ENCODE data around the gene FAU. TPM values are rescaled to one million over a fixed set of nuclear protein-coding genes. Genes with fewer than 3 reads are reported as not detected.
"Not testable (repeated sequence)": the region's sequence is repeated elsewhere in the genome, so short reads cannot be mapped to it uniquely, and the experiment has no call there.

The FAU gene
- total and polyA plus RNA-seq, 2 experiments from 2014 or later: 546 to 1,183 TPM

DNA sequence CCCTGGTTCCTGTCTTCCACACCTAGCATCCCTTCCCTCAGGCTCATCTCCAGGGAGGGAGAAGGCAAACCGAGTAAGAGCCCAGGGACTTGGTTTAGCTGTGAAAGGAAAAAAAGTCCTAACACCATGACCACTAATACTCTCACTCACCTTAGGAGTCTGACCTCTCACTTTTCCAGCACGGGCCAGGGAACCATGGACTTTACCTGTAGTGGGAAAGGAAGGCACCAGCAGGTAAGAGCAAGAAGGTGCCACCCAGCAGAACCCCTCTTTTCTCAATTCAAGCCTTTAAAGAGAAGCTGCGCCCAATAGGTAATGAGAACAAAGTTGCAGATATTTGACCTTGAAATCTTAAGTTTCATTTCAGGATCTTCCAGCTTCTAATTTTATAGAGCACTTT is 1.1 kb downstream of the FAU start:
- Histone ChIP-seq H3K27me3 (no peaks in the 10 kb centered on the region), H3K36me3 (peaks cover 16% of the 10 kb centered on the region), H3K27ac (peak overlapping the region; percentile 57), H3K4me1 (ENCODE audit: low read depth) (peaks cover 4% of the 10 kb centered on the region), H3K9me3 (ENCODE audit: low read depth) (no peaks in the 10 kb centered on the region), H3K4me3 (peak overlapping the region; percentile 76)
- TF ChIP-seq, protein P1, sequence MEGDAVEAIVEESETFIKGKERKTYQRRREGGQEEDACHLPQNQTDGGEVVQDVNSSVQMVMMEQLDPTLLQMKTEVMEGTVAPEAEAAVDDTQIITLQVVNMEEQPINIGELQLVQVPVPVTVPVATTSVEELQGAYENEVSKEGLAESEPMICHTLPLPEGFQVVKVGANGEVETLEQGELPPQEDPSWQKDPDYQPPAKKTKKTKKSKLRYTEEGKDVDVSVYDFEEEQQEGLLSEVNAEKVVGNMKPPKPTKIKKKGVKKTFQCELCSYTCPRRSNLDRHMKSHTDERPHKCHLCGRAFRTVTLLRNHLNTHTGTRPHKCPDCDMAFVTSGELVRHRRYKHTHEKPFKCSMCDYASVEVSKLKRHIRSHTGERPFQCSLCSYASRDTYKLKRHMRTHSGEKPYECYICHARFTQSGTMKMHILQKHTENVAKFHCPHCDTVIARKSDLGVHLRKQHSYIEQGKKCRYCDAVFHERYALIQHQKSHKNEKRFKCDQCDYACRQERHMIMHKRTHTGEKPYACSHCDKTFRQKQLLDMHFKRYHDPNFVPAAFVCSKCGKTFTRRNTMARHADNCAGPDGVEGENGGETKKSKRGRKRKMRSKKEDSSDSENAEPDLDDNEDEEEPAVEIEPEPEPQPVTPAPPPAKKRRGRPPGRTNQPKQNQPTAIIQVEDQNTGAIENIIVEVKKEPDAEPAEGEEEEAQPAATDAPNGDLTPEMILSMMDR (IDR thresholded peaks at IDR 0.05; ENCODE audit: low read depth, low read length): no peak
- DNase-seq (ENCODE audit: low read depth in 1 of 2, low spot score in 1 of 2): no peak

DNA sequence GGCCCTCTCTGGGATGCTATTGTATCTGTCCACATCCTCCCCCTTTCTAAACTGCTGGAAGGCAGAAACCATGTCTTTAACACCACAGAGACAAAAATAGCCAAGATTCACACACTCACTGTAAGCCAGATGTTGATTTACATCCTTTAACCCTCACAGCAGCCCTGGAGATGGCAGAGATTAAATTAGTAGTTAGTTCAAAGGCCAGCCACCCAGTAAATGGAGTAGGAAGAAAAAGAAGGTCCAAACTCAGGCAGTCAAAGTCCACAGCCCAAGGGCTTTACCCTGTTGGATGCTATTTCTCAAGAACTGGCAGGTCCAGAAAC is 2.3 kb downstream of the FAU start:
- Histone ChIP-seq H3K27ac (no peak overlapping the region), H3K9me3 (ENCODE audit: low read depth) (no peaks in the 10 kb centered on the region), H3K4me3 (no peak overlapping the region), H3K4me1 (ENCODE audit: low read depth) (peaks cover 4% of the 10 kb centered on the region), H3K36me3 (peaks cover 14% of the 10 kb centered on the region), H3K27me3 (no peaks in the 10 kb centered on the region)
- DNase-seq (ENCODE audit: low read depth in 1 of 2, low spot score in 1 of 2): no peak
- TF ChIP-seq, protein P1 (IDR thresholded peaks at IDR 0.05; ENCODE audit: low read depth, low read length): no peak

DNA sequence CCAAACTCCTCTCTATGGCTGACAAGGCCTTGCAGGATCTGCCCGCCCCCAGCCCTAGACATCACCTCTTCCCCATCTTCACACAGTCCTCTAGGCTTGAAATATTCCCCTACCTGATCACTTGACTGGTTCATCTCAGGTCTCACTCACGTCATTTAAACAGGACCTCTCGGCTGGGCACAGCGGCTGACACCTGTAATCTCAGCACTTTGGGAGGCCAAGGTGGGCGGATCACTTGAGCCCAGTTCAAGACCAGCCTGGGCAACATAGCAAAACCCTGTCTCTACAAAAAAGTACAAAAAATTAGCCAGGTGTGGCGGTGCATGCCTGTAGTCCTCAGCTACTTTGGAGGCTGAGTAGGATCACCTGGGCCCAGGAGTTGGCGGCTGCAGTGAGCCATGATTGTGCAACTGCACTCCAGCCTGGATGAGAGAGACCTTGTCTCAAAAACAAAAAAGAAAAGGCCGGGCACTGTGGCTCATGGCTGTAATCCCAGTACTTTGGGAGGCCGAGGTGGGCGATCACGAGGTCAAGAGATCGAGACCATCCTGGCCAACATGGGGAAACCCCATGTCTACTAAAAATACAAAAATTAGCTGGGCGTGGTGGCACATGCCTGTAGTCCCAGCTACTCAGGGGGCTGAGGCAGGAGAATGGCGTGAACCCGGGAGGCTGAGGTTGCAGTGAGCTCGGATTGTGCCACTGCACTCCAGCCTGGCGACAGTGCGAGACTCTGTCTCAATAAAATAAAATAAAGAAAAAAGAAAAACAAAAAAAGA is 2.9 kb downstream of the FAU start:
- not testable (repeated sequence) for H3K9me3 ChIP-seq (ENCODE audit: low read depth)
- peak overlapping the region; percentile 35 for H3K27ac ChIP-seq

DNA sequence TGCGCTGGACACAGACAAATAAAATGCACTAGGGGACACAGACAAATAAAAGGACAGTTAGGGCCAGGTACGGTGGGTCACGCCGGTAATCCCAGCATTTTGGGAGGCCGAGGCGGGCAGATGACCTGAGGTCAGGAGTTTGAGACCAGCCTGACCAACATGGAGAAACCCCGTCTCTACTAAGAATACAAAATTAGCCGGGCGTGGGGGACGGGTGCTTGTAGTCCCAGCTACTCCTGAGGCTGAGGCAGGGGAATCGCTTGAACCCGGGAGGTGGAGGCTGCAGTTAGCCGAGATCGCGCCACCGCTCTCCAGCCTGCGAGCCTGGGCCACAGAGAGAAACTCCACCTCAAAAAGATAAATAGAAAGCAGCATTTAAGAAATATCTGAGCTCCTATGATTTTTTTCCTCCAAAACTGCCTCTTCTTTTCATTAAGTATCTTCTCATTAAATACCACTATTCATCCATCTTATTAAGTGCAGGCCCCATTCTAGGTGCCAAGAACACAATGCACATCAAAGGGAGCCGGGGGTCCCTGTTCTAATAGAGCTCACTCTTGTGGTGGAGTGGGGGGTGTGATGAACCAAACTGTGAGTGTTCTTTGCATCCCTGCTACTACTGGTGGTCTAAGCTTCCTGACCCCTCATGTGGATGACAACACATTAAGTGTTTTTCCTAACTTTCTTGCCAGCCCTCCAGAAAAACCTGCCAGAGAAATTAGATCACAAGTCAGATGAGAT is 3.7 kb downstream of the FAU start:
- H3K36me3 ChIP-seq: peaks cover 12% of the 10 kb centered on the region
- H3K27me3 ChIP-seq: no peaks in the 10 kb centered on the region
- no peak for DNase-seq (ENCODE audit: low read depth in 1 of 2, low spot score in 1 of 2)
- no peak overlapping the region for H3K4me3 ChIP-seq
- H3K4me1 ChIP-seq (ENCODE audit: low read depth): peaks cover 9% of the 10 kb centered on the region
- H3K9me3 ChIP-seq (ENCODE audit: low read depth): no peaks in the 10 kb centered on the region
- H3K27ac ChIP-seq: peak overlapping the region; percentile 31
- TF ChIP-seq, protein P1 (IDR thresholded peaks at IDR 0.05; ENCODE audit: low read depth, low read length): no peak

More for the DNA sequence above, 2.9 kb downstream of the FAU start:
- H3K4me3 ChIP-seq; H3K27me3 ChIP-seq; H3K4me1 ChIP-seq (ENCODE audit: low read depth); DNase-seq (ENCODE audit: low read depth in 1 of 2, low spot score in 1 of 2): not testable (repeated sequence)
- peaks cover 12% of the 10 kb centered on the region for H3K36me3 ChIP-seq

DNA sequence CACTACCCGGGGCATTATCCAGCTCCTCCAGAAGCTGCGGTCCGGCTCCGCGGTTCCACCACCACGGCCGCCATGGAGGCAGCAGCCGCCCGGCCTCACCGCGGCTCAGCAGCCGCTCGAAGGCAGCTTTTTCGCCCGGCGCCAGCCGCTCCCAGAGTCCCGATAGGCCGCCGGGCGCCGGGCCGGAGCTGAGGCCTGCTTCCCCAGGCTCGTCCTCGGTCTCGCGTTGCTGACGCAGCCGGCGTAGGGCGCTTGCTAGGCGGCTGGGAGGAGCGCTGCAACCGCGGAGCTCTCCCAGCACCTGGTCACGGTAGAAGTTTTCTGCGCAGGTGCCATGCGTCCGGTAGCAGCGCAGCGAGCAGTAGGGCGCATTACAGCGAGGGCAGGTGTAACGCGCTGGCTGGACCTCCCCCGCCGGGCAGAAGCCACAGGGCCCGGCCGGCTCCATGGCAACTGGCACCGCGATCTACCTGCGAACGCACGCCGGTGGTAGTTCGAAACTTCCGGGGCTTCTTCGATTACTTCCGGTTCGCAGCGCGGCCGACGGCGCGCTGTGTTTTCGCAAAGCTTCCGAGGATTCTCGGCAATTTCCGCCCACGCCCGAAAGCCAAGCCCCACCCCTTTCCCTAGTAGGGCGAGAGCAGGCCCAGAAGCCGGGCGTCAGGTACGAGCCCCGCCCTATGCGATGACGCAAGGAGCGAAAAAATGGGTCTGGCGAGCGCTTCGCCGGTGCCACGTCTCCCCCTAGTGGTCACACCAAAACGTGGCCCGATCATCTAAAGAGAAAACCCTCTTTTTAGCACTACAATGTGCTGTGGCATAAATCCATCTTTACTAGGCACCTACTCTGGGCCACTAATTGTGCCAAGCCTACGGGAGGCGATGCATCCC is 4.5 kb downstream of the FAU start, which contains the start of gene ZNHIT2:
Gene ZNHIT2, minus strand, starts transcription at position 496 of the 891 bp plus-strand sequence. Its CDS starts 48 bp downstream, at position 448.
- Histone ChIP-seq H3K27me3 (no peaks in the 10 kb centered on the region), H3K4me1 (ENCODE audit: low read depth) (peaks cover 6% of the 10 kb centered on the region), H3K4me3 (peak within 1 kb of the TSS; percentile 84), H3K36me3 (peaks cover 12% of the 10 kb centered on the region), H3K27ac (peak within 1 kb of the TSS; percentile 63), H3K9me3 (ENCODE audit: low read depth) (no peaks in the 10 kb centered on the region)
- peak; percentile 99 for DNase-seq (ENCODE audit: low read depth in 1 of 2, low spot score in 1 of 2)
- TF ChIP-seq, protein P1 (IDR thresholded peaks at IDR 0.05; ENCODE audit: low read depth, low read length): peak; percentile 89

Measured in cardiac muscle cell (in vitro differentiated cells and primary cell).